ENCODE measurements around the gene RNF220. TPM values are rescaled to one million over a fixed set of nuclear protein-coding genes. Genes with fewer than 3 reads are reported as not detected.
"Not testable (repeated sequence)": the region's sequence is repeated elsewhere in the genome, so short reads cannot be mapped to it uniquely, and the experiment has no call there.

The RNF220 gene
- polyA plus RNA-seq, 1 donor: 58.9 TPM

GRCh38 chr1:44677201-44677766, 272.2 kb downstream of the RNF220 start:
- no peak for DNase-seq (ENCODE audit: low read depth)

- no peak for DNase-seq (ENCODE audit: low read depth)
Observed at GRCh38 chr1:44678120-44678519, 273.1 kb downstream of the RNF220 start.

- no peak for DNase-seq (ENCODE audit: low read depth)
Observed at GRCh38 chr1:44678626-44679025, 273.6 kb downstream of the RNF220 start.

DNA sequence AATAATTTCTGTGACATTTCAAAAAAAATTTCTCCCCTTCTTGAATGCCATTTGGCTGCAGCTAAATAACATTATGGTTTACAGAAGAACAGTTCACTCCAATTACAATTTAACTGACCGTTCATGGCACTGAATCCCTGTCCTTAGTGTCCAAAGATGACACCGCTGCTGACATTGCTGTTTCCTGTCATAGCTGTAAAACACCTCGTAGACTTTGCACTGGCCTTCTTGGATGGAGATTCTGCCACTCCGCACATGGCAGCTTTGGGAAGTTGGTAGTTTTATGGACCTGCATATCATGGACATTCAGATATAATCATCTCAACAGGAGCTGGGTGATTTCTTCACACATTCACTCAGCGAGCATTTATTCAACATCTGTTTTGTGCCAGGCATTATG, 274.4 kb downstream of the RNF220 start:
- no peak for DNase-seq (ENCODE audit: low read depth)

DNA sequence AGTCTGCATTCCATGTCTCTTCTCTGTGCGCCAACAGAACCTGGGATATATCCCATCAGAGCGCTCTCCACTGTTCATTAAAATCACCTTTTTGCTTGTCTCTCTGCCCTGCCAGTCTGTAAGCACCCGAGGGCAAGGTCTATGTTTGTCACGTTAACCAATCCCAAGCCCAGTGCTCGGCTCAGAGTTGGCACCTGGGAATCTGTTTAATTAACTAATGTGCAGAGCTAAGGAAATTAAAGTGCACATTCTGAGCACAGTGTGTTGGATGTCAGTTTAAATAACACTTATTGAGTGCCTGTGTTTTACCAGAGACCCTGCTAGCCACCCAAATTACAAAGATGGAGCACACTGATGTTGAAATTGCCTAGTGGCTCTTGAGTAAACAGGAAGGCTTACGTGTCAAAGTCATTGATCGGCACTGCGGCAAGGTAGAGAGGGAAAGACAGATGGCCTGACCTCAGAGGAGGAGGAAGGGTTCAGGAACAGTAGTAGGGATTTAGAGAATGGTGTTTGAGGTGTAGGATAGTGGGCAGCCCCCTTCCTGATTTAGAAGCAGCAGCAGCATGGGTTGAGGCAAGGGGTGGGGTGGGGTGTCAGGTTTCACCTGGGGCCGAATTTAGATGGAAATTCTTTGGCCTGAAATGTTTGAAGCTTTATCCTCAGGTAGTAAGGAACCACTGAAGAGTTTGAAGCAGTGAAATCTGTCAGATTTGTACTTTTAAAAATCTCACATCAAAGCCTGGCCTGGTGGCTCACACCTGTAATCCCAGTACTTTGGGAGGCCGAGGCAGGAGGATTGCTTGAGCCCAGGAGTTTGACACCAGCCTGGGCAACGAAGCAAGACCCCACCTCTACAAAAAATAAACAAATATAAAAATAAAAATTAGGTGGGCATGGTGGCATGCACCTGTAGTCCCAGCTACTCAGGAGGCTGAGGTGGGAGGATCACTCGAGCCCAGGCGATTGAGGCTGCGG, 277.1 kb downstream of the RNF220 start:
- DNase-seq (ENCODE audit: low read depth): no peak

GRCh38 chr1:44682883-44683265, 277.8 kb downstream of the RNF220 start:
- no peak for DNase-seq (ENCODE audit: low read depth)

DNA sequence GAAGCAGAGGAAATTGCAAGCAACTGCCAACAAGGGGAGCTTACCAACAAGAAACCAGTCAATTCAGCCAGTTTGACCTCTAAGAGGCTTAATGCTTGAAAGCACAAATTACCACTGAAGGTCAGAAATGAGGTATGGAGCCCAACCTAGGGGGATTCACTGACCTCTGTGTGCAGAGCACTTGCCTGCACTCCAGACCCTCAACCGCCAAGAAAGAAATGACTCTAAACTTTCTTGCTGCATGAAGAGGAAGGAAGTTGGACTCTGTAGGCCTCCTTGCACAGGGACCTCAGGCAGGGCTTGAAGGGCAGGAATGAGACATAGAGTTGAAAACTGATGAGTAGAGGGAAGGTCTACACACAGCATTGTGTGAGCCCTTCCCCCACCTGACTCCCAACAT, 279.5 kb downstream of the RNF220 start:
- DNase-seq (ENCODE audit: low read depth): no peak

GRCh38 chr1:44685218-44685617, 280.2 kb downstream of the RNF220 start:
- DNase-seq (ENCODE audit: low read depth): no peak

GRCh38 chr1:44685881-44686280, 280.8 kb downstream of the RNF220 start:
- no peak for DNase-seq (ENCODE audit: low read depth)

DNA sequence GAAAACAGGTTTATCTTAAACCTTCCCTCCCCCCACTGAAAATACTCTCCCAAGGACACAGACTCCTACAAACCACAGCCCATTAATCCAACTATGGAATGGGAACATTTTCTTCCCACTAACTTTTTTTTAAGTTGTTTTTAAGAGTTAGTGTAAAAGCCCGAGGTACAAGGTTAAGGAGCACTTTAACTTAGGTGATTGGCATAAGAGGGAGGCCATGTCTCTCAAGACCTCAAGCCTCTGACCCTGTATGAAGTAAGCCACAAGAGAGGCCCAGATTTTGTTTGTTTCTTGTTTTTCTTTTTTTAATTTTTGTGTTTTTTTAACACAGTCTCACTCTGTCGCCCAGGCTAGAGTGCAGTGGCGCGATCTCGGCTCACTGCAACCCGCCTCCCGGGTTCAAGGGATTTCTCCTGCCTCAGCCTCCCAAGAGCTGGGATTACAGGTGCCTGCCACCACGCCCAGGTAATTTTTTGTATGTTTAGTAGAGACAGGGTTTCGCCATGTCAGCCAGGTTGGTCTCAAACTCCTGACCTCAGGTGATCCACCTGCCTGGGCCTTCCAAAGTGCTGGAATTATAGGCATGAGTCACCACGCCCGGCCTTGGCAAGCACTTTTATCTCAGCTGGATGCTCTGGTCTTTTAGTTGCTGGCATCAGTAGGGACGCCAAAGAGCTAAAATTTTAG, 283.8 kb downstream of the RNF220 start:
- DNase-seq (ENCODE audit: low read depth): no peak

GRCh38 chr1:44689447-44689765, 284.4 kb downstream of the RNF220 start:
- DNase-seq (ENCODE audit: low read depth): no peak

GRCh38 chr1:44693159-44693558, 288.1 kb downstream of the RNF220 start:
- no peak for DNase-seq (ENCODE audit: low read depth)

- no peak for DNase-seq (ENCODE audit: low read depth)
Observed at GRCh38 chr1:44693900-44694299, 288.8 kb downstream of the RNF220 start.

DNA sequence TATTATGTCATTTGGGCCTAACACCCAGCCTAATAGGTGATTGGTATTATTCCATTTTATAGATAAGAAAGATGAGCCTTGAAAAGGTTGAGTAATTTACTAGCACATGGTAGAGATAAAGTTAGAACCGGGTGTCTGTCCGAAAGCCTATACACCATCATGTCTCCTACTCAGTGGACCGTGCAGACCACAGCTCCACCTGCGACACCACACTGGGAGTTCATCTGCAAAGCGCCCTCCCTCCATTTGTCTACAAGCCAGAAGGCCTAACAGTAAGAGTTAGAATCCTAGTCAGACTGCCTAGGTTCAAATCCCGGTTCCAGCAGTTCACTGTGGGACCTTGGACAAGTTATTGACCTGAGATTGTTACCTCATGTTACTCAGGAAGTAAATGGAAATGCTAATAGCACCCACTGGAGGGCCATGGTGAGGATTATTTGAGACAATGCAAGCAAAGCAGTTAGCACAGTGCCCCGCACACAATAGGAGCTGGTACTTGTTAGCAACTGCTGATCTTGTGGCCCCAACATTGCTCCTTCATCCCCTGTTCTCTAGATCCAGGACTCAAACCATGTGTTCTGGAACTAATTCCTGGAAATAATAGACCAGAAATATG, 289.9 kb downstream of the RNF220 start:
- no peak for DNase-seq (ENCODE audit: low read depth)

- DNase-seq (ENCODE audit: low read depth): no peak
Observed at GRCh38 chr1:44695671-44696070, 290.6 kb downstream of the RNF220 start.

GRCh38 chr1:44696101-44696500, 291.0 kb downstream of the RNF220 start:
- DNase-seq (ENCODE audit: low read depth): no peak

DNA sequence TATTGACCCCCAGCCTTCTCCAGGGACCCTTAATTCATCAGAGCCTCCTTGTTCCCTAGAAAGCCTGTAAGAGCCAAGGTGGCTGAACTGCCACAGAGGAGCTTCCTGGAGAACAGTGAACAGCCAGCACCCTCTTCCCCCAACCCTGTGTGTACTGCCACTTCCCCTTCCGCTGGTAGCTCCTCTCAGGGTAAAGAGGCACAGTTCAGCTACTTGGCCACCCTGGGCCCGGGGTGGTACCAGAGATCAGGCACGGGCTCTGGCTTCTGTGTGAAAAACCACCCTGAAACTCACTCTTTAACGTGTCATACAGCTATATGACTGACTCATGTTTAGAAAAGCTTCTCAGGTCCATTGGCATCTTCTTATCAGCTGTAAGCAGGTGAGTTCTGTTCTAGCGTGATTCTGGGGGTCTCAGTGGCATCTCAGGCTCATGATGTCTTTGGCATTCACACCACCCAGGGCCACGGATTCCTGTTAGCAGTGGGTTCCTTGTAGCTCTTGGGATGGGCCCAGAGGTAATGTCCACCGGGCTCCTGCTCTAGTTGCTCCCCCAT, 291.8 kb downstream of the RNF220 start:
- no peak for DNase-seq (ENCODE audit: low read depth)

DNA sequence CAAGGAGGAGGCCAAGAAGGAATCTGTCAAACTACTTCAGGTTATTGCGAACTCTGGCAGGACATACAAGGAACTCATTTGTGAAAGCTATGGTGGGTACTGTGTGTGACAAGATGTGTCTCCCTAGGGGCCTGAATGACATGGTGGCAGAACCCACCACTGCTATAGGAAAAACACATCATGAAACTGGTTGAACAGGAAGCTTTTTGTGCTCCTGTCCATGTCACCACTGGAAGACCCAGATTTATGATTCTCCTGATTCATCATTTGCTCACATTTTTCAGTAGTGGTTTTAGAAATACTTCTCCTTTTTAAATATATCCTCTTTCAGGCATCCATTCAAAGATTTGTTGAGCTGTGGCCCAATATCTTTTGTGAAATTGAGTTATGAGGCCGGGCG, 293.1 kb downstream of the RNF220 start:
- DNase-seq (ENCODE audit: low read depth): no peak

DNA sequence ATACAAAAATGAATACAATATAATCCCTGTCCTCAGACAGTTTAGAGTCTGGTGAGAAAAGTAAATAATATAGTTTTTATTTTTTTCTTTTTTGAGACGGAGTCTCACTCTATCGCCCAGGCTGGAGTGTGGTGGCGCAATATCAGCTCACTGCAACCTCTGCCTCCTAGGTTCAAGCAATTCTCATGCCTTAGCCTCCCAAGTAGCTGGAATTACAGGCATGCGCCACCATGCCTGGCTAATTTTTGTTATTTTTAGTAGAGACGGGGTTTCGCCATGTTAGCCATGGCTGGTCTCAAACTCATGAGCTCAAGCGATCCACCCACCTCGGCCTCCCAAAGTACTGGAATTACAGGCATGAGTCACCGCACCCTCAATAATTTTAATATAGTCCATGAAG, 294.3 kb downstream of the RNF220 start:
- not testable (repeated sequence) for DNase-seq (ENCODE audit: low read depth)

DNA sequence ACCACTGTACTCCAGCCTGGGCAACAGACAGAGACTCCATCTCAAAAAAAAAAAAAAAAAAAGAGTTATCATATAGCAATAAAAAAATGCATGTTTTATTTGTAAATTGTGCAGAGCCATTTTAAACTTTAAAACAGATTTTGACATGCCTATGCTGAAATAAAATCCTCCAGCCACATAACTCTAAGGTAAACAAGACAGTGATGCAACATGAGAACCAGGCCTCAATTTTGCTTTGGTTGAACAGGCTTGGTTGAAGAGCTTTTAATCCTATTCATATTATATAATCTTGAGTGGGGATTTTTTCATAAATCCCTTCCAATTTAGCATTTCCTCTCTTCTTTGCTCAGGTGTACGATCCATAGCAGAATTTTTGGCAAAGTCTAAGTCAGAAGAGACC, 295.5 kb downstream of the RNF220 start:
- DNase-seq (ENCODE audit: low read depth): no peak

GRCh38 chr1:44701141-44701573, 296.1 kb downstream of the RNF220 start:
- DNase-seq (ENCODE audit: low read depth): no peak
